T-helper 2 cell treated with Interferon-gamma antibody and Interleukin-4, amounts not matched to agents 100 ng/mL and 5 ng/mL, for 36 hours (primary cell): ENCODE results near the gene CLPSL1. TPM values are rescaled to one million over a fixed set of nuclear protein-coding genes. Genes with fewer than 3 reads are reported as not detected.

Experiments
- intact Hi-C: fragments of 100-400 bp; cut with micrococcal nuclease; formaldehyde crosslinking; loops from one replicate; pipeline ENCODE4 v1.15.1; 2023
- total RNA-seq: library from RNA; stranded (reverse); gene quantifications from 2 replicates; pipeline ENCODE4 v1.2.3, GENCODE V29; 2022

Gene CLPSL1
- total RNA-seq, 1 donor from 2014 or later: not detected

DNA sequence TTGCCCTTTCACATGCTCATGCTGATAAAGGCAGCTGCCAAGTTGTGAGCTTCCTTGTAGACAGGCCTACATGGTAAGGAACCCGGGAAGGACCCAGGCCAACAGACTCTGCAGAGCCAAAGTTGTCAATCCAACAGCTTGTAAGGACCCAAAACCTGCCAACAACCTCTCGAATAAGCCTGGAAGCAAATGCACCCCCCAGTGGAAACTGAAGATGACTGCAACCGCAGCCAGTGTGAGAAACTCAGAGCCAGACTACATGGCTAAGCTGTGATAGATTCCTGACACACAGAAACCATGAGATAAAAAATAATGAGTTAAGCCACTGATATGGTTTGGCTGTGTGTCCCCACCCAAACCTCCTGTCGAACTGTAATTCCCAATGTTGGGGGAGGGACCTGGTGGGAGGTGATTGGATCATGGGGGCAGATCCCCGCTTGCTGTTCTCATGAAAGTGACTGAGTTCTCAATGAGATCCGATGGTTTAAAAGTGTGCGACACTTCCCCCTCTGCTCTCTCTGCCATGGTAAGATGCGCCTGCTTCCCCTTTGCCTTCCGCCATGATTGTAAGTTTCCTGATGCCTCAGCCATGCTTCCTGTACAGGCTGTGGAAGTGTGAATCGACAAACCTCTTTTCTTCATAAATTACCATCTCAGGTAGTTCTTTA lies 23.2 kb upstream of the CLPSL1 start:
- intact Hi-C loops: no loop called here

DNA sequence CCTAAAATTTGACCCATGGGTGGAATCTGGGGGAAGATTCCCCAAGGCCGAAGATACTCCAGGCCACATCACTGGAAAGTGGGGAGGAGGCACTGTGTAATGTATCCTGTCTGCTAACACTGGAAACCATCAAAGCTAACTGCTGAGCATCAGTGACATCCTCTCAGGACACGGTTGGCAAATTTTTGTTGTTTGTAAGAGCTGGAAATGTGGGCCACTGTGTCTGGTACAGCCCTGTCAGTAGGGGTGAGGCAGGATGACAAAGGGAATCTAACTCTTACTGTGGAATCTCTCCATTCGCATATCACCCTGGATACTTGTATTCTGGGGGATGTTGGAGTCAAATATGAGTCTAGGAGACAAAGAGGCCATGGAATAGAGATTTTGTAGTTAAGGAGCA lies 21.4 kb upstream of the CLPSL1 start:
- intact Hi-C loops: no loop called here

- intact Hi-C loops: no loop called here
Measured at GRCh38 chr6:35765739-35766138, 15.1 kb upstream of the CLPSL1 start.

DNA sequence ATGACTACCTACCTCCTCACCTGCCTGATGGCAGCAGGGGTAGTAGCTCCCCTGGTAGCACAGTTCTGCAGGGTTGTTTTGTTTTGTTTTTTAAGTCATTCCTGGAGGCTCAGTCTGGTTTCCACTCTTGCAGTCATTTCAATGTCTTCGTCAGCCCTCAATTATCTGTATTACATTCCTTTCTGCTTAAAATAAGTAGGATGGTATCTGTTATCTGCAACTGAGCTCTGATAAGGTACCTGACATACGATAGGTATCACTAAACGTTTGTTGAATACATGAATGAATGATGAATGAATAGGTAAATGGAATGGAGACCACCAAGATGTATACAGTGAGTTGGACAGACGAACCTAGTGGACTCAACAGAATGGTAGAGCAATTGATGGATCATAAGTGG lies 11.6 kb upstream of the CLPSL1 start:
- intact Hi-C loops: no loop called here

- intact Hi-C loops: no loop called here
Measured at GRCh38 chr6:35771343-35771627, 9.5 kb upstream of the CLPSL1 start.

- intact Hi-C loops: no loop called here
Measured at GRCh38 chr6:35774116-35774794, 6.6 kb upstream of the CLPSL1 start.

DNA sequence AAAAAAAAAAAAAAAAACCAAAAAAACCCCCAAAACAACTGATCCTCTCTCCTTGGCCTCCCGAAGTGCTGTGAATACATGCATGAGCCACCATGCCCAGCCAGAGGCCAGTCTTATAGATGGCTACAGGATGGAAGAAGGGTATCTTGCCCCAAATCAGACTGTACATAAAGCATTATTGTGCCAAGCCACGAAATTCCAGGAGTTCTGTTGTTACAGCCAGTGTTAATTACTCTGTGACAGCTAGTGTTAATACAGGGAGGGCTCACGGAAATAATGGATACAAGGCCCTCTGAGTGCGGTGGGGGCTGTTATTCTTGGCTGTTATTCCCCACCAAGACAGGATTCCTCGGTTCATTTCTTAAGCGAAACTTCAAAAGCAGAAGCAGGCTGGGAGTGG lies 5.8 kb upstream of the CLPSL1 start:
- intact Hi-C loops: no loop called here

- intact Hi-C loops: no loop called here
Measured at GRCh38 chr6:35776364-35777215, 4.2 kb upstream of the CLPSL1 start, which contains the start of gene CLPSL2. TSS of gene CLPSL2 (plus strand) at chr6:35776598. CDS start at chr6:35776619, 21 bp downstream.

GRCh38 chr6:35777356-35778102 lies 3.3 kb upstream of the CLPSL1 start:
- intact Hi-C loops: no loop called here

- intact Hi-C loops: no loop called here
Measured at GRCh38 chr6:35778437-35778836, 2.4 kb upstream of the CLPSL1 start.

- intact Hi-C loops: no loop called here
Measured at GRCh38 chr6:35781290-35781689, 471 bp downstream of the CLPSL1 start.

GRCh38 chr6:35782424-35782823 lies 1.6 kb downstream of the CLPSL1 start:
- intact Hi-C loops: no loop called here

DNA sequence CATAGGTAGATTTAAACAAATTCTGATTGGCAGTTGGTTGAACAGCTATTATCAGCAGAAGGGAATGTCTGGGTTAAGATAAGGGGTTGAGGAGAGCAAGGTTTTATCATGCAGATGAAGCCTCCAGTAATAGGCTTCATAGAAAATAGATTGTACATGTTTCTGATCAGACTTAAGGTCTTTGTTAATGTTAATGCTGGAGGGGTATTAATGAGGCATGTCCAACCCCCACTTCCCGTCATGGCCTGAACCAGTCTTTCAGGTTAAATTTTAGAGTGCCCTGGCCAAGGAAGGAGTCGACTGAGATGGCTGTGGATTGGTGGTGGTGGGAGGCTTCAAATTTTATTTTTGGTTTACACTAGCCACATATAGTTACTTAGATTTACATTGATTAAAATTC lies 3.4 kb downstream of the CLPSL1 start:
- intact Hi-C loops: no loop called here

- intact Hi-C loops: no loop called here
Measured at GRCh38 chr6:35786272-35786671, 5.5 kb downstream of the CLPSL1 start.

- intact Hi-C loops: no loop called here
Measured at GRCh38 chr6:35786810-35787209, 6.0 kb downstream of the CLPSL1 start.

- intact Hi-C loops: no loop called here
Measured at GRCh38 chr6:35787266-35788218, 6.7 kb downstream of the CLPSL1 start.

DNA sequence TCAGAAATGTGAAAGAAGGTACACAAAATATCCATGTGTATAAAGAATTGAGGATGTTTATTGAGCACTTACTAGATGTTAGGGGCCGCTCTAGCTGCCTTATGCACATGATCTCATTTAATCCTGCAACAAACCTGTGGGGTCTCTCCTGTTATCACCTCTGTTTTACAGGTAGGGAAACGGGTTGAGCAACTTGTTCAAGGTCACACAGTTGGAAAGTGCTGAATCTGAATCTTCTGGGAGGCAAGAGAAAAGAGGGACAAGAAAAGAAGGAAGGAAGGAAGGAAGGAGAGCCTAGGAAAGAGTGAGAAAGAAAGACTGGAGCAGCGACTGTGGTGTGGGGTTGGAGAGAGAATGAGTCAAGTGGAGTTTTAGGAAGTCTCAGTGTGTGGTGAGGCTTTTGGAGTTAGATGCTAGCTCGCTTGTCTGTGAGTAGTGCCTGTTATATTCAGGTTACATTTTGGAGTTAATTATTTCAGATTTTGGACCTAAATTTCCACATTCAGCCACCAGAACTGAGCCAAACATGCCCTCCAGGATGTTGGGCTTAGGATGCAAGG lies 7.7 kb downstream of the CLPSL1 start:
- intact Hi-C loops: no loop called here

DNA sequence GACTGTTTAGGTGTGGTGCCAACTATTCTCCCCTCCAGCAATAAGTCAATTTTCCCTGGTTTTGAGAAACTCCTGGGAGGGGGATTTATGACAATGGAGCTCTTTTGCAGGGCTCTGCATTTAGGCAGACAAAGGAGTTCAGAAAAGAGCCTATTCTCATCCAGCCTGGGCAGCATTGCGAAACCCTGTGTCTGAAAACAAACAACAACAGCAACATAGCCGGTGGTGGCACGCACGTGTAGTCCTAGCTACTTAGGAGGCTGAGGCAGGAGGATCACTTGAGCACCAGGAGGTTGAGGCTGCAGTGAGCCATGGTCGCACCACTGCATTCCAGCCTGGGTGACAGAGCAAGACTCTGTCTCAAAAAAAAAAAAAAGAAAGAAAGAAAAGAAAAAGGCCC lies 9.9 kb downstream of the CLPSL1 start:
- intact Hi-C loops: no loop called here

DNA sequence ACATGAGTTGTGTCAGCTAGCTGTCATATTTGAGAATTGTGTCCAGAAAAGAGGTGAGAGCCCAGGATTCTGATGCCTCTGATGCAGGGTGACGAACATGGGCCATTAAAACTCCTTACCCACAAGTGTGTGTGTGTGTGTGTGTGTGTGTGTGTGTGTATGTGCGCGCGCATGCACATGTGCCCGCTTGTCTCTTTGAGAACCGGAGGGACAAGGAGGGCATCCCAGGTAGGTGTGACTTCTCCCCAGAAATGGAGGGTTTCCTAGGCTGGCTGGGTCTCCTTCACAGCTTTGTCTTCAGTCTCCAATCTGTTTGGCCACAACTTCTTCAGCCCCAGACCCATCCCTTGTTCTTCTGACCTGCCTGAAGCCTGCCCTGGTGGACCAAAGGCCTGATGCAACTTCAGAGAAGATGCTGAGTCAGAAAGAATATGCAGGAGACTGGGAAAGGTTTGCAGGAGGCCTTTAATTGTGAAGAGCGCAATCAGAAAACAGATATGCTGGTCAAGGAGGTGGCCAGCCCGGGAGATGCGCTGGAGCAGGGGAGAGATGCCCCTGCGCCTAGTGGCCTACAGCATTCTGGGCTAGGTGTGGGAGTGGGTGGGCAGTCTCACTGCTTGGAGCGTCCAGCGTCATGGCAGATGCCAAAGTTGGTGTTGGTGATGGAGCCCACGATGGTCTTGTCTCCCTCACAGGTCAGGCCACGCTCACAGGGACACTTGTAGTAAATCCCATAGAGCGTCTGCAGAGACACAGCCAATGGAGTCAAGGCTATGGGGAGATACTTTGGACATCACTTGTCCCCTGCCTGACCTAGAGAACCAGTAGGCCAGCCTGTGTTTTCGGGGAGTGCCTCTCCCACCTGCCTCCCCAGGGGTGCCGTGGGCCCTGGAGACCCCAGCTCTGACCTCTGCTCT lies 14.0 kb downstream of the CLPSL1 start:
- intact Hi-C loops: no loop called here
